Activated CD4-positive, alpha-beta T cell treated with anti-CD3 and anti-CD28 coated beads for 24 hours (primary cell): ENCODE measurements around the gene PSG1.
"Not testable (repeated sequence)": the region's sequence is repeated elsewhere in the genome, so short reads cannot be mapped to it uniquely, and the experiment has no call there.

ENCODE experiments used
- DNase-seq, 2 donors: peaks; one replicate each; pipeline ENCODE4 v3.0.0-alpha.2; 2020; ENCODE audit warnings: low read depth in 2 of 2

PSG1 gene

DNA sequence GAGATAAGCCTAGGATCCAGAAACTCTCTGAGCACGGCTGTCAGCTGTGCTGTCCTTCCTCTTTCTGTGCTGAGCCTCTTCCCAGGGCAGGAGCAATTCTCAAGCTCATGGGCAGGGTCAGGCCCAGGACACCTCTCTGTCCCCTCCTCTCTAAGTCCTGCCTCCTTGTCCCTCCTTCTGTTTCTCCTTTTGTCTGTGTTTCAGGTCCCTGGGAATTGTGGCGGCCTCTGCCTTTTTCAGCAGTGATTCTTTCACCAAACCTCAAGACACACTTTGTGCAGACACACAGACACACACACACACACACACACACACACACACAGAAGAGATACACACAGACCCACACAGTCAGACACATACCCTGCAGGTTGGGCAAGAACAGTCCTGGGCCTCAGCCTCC is at the start of gene PSG1:
Gene PSG1 (minus strand): TSS at position 101 of the 400 bp plus-strand sequence. CDS start 132 bp downstream, outside the sequence.
- no peak for DNase-seq

DNA sequence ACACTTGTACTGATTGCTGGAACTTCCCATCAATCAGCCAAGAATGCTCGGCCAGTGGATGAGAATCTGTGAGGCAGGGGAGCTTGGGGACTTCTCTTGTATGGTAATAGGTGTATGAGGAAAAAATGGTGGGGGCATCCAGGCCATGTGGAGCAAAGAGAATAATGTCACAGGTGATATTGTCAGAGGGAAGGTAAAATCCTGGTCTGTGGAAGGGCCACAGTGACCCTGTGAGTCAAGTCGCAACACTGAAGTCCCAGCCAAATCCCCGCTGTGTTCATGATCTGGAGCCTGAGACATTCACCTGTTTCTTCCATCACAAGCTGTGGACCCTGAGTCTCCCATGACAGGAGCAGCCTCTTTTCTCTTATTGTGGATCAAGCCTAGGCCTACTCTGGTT is 49.4 kb upstream of the PSG1 start:
- no peak for DNase-seq

DNA sequence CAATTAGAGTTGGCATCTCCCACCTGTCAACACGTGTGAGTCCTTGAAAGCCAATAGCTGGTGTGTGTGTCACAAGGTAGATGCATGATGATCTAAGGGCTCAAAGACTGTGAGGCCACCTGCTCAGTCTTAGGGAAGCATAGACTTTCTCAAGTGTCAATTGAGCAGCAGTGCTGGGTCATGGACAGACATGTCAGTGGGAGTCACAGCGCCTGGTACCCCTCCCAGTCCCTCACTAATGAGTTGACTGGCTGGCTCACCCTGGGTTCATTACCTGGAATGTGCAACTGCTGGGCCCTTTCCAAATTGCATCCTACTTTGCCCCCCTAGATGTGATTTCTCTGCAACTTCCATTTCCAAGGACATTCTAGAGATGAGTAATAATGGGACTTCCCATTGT is 47.3 kb upstream of the PSG1 start:
- DNase-seq, result no peak

DNA sequence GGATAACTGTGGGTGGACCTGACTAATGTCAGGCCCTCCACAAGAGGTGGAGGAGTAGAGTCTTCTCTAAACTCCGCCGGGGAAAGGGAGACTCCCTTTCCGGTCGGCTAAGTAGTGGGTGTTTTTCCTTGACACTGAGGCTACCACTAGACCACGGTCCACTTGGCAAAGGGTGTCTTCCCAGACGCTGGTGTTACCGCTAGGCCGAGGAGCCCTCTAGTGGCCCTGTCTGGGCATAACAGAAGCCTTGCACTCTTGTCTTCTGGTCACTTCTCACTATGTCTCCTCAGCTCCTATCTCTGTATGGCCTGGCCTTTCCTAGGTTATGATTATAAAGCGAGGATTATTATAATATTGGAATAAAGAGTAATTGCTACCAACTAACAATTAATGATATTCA is 43.6 kb upstream of the PSG1 start:
- DNase-seq, result peak in 1 of 2 donors; percentile 14

DNA sequence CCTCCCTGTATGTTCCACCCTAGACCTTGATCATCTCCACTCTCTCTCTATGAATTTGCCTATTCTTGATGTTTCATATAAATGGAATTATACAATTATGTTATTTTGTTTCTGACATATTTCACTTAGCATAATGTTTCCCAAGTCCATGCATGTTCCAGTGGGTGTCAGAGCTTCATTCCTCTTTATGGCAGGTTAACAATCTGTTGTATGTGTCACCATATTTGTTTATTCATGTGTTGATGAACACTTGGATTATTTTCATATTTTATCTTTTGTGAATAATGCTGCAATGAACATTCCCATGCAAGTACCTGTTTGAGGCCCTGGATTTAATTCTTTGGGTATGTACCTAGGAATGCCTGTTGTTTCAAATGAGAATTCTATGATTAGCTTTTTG is 41.5 kb upstream of the PSG1 start:
- not testable (repeated sequence) for DNase-seq

DNA sequence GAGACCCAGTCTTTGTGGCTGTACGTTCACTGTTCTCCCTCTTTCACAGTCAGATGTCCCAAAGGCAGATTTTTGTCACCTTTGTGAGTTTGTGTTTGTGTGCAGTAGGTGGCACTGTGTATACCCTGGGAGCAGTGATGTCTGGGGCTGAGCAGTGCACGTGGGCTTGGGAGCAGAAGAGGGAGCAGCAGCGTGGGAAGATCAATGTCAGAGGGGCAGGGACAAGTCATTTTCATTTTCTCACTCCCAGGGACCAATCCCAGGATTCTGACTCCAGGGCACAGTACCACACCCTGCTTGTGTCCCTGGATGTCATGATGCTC is 40.2 kb upstream of the PSG1 start:
- no peak for DNase-seq

DNA sequence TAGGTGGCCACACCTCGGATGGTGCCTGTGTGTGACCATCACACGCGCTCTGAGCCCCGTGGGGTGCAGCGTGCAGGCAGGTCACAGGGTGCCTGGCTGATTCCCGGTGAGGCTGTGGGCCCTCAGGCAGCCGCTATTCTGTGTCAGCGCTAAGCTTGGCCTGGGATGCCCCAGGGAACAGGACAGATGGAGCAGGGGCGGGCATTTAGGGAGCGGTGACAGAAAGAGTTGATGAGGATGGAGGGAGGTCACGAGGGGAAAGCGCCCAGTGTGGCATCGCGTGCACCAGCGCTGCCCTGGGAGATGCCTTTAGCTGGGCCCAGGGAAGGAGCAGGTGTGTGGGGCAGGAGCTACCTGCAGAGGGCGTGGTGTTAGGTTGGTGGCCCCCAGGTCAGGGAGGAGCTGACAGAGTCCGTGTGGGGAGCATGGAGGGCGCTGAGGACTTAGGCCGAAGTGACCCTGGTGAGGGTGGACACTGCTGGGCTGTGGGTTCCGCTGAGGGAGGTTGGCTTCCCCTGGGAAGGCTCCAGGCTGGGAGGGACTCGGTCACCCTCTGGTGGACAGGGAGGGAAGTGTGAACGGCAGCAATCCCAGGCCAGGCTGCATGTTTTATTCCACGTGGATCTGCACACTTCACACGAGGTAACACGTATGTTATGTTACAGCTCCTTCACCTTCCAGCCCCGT is 39.7 kb upstream of the PSG1 start:
- DNase-seq, result not testable (repeated sequence)

DNA sequence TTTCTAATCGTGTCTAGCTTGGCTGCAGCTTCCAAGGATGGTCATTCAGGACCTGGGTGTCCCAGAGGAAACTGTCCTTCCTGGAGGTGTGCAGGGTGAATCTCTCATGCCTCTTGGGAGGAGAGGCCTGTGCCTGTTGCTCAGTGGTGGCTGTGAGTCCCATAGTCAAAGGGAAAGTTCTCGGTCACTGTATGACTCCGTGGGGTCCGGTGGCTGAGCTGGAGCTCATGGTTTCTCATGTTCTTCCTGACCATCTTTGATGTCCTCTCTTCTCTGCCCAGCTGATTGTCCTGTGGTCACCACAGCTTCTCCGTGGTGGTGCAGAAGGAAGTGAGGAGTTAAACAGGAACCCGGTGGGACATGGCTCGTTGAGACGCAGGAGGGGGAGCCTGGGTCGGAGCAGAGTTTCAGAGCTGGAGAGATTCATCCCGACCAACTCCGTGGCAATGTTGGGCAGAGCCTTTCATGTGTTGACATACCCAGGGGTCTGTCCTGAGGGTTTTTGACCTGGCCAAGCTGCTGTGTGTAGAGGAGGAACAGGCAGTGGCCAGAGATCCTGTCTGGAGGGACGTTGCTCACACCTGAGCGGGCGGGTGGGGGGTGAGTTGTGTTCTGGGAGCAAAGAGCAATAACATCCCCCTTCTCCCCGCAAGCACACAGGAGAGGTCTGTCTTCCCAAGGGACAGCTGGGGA is 39.0 kb upstream of the PSG1 start:
- not testable (repeated sequence) for DNase-seq

DNA sequence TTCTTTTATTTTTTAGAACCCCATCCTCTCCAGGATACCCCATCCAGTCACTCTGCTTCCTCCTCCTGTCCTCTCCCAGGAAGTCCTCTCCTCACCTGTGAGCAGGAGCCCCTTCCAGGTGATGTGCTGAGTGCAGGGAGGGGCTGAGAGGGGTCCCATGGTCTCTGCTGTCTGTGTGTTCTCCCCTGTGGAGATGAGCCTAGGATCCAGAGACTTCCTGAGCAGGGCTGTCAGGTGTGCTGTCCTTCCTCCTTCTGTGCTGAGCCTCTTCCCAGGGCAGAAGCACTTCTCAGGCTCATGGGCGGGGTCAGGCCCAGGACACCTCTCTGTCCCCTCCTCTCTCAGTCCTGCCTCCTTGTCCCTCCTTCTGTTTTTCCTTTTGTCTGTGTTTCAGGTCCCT is 38.1 kb upstream of the PSG1 start, which contains the start of gene PSG6:
Gene PSG6 (minus strand): TSS at position 261 of the 400 bp plus-strand sequence. CDS start 102 bp downstream, at position 159.
- DNase-seq, result not testable (repeated sequence)

DNA sequence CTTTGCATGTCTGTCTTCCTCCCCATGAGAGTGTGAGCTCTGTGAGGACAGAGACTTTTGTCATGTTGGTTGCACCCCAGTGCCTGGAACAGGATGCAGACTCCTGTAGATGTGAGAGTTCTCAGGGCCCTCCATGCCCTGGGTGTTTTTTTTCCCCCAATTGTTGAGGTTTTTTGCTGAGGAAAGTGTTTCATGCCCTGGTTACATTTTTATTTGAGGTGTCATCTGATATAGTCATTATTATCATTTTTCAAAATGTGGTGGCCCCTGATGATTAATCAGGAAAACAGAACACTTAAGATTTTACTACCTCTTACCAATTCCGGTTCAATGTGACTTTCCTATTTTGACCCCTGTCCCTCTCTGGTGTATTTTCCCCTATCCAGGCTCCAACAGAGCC is 37.4 kb upstream of the PSG1 start:
- not testable (repeated sequence) for DNase-seq

DNA sequence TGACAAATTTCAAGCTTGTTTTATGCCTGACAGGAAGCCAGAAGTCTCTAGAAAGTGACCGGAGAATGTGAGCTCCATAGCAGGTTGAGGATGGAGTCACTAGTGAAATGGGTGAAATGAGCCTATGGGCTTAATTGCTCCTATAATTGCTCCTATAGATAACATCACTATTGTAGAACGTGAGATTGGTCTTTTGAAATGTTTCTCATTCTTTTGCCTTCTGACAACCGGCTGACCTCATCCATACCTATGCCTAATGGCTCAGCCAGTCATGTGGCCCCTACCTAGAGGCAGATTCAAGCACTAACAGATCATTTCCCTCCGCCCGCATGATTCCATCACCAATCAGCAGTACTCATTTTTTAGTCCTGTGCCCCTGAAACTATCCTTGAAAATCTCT is 34.0 kb upstream of the PSG1 start:
- not testable (repeated sequence) for DNase-seq

DNA sequence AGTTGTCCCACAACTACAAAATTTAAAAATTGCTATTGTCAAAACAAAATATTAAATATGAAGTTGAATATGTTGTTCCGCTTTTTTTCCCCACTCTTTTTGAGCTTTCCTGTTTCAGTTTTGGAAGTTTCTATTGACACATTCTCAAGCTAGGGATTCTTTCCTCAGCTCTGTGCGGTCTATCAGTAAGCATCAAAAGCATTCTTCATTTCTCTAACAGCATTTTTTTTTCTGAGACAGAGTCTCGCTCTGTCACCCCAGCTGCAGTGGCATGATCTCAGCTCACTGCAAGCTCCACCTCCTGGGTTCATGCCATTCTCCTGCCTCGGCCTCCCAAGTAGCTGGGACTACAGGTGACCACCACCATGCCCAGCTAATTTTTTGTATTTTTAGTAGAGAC is 33.4 kb upstream of the PSG1 start:
- not testable (repeated sequence) for DNase-seq

DNA sequence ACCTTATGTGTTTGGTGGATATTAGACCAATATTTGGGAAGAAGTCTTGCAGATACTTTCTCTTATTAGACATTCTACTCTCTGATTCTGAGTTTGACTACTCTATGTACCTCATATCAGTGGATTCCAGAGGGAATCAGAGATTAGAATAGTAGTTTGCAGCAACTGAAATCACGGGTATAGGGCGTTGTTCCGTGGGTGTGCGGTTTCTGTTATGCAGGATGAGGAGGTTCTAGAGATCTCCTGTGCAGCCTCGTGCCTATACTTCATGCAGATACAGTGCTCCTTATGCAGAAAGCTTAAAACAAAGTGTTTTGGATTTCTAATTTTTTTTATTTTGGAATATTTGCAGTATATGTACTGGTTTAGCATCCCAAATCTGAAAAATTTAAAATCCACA is 32.2 kb upstream of the PSG1 start:
- not testable (repeated sequence) for DNase-seq

DNA sequence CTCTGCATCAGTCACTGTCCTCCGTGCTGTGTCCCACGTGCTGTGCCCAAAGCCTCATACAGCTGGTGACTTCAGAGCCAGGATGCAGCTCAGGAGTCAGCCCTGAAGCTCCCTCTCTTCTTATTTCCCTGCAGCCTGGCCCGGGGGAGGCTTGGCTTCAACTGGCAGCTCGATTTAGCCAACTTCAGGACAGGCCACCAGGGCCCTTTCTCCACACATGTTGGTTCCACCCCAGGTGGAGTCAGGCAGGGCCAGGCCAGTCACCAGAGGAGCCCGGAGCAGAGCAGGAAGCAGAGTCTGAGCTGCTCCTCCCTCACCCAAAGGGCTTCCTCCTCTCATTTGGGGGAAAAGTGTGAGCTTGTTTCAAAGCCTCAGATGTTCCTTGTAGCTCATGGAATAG is 26.6 kb upstream of the PSG1 start:
- DNase-seq, result not testable (repeated sequence)

DNA sequence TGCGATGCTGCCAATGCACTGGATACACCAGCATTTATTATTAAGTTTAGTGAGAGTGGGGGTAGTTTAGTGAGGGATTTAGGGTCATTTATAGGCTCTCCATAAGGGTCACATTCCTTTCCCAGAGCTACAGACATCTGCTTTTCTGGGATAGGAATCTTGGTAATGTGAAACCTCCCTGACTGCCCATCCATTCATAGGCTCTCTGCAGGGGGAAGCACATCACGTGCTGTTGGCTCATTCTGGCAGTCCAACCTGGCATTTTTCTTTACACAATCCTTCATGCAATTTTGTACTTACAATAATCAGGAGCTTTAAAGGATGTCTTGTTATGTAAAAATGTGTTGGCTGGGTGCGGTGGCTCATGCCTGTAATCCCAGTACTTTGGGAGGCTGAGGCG is 21.0 kb upstream of the PSG1 start:
- DNase-seq, result not testable (repeated sequence)

DNA sequence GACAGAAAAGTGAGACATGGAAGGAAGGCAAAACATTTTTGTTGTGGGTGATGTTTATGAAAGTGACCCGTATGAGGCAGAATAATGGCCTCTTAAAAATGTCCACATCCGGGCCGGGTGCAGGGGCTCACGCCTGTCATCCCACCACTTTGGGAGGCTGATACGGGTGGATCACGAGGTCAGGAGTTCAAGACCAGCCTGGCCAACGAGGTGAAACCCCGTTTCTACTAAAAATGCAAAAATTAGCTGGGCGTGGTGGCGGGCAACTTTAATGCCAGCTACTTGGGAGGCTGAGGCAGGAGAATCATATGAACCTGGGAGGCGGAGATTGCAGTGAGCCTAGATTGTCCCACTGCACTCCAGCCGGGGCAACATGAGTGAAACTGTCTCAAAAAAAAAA is 20.2 kb upstream of the PSG1 start:
- DNase-seq, result not testable (repeated sequence)

DNA sequence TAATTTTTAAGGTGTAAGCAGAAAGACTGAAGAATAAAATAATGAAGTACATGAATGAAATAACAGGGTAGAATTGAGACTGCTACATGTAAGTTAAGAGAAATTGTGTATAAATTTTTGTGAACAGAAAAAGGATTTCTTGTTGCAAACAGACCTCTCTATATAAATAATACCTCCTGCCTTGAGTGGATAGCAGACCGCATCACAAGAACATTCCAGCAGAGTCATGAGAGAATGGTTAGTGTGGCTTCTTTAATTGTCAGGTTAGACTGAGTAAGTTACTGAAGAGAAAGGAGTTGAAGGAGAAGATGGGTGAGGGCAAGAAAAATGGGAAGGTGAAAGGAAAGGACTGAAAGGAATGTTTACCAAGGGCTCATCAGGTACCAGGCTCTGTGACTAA is 19.6 kb upstream of the PSG1 start:
- DNase-seq, result not testable (repeated sequence)

DNA sequence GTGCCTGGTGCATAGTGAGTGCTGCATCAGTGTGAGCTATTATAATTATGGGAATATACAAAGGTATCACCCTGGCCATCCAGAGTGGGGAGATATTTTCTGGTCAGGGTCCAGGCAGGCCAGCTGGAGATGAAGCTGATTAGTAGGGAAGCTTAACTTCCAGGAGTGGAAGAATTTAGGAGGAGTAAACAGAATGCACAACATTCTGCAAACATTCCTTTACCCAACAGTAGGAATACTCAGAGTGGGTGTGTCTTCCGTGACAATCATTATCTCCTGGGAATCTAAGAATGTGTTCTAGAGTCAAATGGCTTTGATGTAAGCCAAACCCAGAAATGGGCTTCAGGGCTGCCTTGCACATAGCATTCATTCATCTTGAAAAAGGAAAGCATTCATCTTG is 19.1 kb upstream of the PSG1 start:
- DNase-seq, result not testable (repeated sequence)

DNA sequence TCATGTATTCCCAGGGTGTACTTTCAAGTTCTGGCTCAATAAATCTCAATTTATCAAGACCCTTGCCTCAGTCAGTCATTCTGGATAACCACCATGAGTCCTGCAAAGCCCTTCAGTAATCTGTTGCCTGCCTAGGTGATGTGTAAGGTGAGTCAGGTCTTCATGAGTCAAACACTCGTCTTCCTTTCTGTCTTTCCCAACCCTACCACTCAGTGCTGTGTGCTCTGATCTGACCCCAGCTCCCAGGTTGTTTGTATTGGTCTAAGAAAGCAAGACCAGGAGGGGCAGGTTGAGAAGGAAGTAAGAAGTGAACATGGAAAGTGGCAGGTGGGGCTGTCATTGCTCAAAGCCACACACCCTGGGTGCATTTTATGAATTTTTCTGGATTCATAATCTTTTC is 18.2 kb upstream of the PSG1 start:
- DNase-seq, result not testable (repeated sequence)

DNA sequence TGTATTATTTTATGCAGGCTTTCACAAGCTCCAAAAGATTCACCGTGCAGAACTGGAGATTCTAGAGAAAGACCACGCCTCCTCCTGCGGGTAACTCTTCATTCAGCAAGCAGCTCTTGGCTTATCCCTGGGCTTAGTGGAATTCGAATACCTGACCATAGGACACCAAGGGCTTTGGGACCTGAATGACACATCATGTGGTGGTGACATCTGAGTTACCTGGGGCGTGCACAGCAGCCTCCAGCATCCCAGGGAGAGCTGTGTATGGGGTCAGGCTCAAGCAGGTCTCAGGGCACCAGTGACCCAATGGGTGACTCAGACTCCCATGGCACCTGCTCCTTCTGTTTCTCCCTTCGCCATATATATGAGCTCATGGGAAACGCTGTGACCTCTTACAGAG is 10.9 kb upstream of the PSG1 start:
- not testable (repeated sequence) for DNase-seq

DNA sequence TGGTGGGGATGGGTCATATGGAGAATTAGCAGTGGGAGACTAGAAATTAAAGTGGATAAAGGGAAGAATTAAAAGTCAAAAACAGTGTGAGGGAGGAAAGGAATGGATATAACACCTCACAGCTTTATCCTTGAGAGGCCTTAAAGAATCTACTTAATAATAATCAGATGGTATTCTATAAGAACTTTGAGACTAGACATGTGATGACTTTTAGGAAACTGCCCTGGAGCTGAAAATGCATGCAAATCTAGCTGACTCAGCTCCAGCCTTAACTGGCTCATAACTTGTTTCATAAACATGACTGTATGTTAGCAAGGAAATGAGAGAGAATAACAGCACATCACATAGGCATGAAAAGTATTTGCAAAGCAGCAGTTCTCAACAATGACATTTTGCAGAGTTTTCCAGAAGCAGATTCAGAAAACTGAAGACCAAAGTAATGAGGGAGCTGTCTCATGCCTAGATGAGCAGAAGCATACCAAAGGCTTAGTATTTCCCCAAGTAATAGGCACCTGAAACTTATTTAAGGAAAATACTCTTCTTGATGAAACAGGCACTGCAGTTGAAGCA is 8.4 kb upstream of the PSG1 start:
- DNase-seq, result not testable (repeated sequence)

DNA sequence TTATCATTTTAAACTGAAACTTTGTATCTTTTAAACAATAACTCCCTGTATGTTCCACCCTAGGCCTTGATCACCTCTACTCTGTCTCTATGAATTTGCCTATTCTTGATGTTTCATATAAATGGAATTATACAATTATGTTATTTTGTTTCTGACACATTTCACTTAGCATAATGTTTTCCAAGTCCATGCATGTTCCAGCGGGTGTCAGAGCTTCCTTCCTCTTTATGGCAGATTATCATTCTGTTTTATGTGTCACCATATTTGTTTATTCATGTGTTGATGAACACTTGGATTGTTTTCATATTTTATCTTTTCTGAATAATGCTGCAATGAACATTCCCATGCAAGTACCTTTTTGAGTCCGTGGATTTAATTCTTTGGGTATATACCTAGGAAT is 3.2 kb upstream of the PSG1 start:
- not testable (repeated sequence) for DNase-seq

DNA sequence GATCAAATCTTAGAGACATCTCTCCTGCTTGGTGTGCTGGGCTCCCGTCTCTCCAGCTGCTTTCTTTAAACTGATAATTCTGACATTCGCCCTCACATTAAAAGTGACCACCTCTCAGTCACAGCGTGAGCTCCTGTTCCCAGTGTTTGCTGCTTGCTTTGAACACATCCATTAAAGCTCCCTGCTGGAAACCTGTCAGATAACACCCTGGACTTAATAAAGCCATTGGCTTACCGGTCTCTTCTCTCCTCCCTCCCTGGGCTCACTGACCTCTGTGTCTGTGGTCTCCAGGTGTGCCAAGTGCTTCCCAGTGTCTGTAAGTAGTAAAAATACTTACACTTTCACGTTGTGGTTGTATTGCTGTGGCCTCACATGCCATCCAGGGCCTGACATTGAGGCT is 2.5 kb upstream of the PSG1 start:
- not testable (repeated sequence) for DNase-seq
